ENCODE measurements around the gene UNK.
"Not testable (repeated sequence)": the region's sequence is repeated elsewhere in the genome, so short reads cannot be mapped to it uniquely, and the experiment has no call there.

UNK gene

DNA sequence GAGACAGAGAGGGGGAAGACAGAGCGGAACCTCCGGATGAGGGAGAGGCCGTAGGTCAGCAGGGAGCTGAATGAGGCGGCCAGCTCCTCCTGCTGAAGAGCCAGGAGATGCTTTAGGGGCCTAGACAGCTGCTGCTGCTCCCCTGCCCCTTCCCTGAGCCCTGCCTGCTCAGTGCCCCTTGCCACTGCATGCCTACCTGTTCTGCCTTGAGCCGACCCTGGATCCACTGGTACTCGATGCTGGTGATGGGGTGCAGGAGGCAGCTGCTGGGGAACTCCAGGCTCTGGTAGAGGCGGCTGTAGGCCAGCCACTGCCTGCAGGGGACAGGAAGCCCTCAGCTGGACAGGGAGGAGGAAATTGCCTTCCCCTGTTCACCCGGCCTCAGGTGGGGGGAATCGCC is 52.0 kb downstream of the UNK start:
- no peak for DNase-seq

DNA sequence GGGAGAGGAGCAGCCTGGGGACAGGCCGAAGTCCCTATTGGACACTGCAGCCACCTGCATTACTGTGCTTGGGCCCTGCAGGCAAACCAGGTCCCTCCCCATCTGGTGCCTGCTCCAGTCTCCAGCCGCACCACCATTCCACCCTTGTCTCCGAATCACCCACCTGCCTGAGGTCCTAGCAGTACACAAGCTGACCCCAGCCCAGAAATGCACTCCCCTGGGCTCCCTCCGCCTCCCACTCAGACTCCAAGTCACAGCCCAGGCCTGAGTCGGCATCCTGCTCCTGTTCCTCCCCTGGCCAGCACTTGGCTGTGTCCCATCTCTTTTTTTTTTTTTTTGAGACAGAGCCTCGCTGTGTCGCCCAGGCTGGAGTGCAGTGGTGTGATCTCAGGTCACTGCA is 53.3 kb downstream of the UNK start:
- DNase-seq: no peak

DNA sequence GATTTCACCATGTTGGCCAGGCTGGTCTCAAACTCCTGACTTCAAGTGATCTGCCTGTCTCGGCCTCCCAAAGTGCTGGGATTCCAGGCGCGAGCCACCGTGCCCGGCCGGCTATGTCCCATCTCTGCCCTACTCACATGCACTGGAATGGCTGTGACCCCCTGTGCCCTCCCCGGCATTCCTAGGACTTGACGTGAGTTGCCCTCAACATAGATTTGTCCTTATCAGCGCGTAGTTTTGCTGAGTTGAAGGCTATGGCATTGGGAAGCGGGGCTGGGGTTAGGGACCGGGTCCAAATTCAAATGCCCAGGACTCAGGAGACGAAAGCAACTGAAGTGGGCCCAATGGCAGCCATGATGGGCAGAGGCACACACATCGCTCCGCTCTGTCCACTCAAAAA is 53.8 kb downstream of the UNK start:
- DNase-seq: no peak

DNA sequence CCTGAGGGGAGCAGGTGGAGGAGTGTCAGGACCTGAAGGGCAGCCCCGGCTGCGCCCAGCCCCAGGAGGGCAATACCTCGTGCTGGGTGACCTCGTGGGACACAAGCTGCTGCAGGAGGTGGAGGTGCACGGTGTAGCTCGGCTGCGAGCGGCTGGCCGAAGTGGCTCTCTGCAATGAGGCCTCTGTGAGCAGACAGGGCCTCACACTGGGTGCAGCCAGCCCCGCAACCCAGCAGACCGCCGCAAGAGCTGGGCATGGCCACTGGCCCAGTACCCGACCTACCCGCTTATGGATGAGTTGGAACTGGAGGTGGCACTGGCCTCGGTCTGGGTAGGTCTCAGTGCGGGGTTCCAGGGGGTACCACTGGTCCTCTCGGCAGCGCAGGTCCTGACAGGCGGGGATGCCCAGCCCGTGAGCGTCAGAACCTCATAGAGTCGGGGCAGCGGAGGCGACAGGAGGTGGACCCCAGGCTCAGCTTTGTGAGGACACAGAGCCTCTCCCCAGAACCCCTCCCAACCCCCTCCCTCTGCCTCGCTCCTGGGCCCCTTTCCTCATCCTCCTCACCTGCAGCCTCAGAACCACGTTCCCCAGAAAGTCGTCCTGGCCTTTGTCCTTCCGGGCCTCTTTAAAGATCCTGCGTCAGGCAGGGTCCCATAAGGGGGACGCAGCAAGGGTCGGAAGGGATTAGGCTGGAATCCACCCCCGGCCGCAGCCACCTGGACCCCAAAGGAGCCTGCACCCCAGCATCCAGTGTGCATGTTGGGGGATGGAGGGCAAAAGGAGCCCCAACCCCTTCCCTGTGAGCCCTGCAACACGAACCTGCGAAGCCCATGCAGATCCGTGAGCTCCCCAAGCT is 55.6 kb downstream of the UNK start:
- DNase-seq: no peak

DNA sequence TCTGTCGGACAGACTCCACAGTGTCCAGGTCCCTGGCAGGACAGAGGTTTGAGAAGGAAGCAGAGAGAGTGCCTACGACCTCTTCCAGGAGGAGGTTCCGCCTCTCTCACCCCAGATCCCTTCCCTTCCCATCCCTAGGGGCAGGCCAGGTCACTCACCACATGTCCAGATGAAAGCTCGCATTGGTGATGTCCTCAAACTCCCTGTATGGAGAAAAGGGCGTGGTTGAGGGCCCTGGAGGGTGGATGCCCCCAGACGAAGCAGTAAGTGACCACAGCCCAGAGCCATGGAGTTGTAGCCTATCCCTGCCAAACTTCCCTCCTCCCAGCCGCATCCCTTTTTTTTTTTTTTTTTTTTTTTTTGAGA is 56.2 kb downstream of the UNK start:
- no peak for DNase-seq

DNA sequence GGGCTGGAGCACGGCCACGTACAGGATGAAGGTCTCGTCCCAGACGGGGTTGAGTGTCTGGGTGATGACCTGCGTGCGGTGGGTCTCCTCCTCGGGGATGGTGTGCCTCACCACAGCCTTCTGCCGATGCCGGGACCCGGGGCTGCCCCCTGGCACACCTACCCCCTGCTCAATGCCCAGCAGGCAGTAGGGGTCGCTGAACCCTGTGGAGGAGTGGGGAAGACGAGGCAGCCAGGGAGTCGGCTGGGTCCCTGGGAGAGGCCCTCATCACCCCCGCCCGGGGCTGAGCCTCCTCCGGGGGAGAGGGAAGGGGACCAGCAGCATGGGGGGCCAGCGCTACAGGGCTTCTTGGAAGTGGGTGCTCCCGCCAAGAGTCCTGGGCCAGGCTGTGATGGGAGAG is 57.8 kb downstream of the UNK start:
- no peak for DNase-seq

DNA sequence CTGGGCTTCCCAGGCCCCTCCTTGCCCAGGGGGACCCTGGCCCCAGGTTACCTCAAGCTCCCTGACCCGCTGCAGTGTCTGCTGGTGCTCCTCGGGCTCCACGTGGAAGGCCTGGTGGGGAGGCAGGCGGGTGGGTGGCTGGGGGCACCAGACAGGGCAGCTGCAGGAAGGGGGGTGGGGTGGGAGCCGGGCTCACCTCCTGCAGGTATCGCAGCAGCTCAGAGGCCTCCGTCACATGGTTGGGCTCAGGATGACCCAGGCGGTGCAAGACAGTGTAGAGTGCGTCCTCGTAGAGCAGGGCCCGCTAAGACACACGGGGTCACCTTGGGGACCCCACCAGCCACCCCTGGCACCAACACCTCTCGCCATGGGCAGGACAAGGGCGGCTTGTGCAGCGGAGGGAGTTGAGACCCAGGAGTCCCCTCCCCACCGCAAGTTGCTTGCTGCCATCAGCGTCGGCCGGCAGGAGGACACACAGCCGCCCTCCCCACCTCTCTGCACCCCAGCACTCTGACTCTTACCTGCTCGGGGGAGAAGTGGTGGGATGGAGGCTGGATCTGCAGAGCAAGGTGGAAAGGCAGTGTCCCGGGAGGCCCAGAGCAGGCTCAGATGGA is 58.5 kb downstream of the UNK start:
- no peak for DNase-seq

DNA sequence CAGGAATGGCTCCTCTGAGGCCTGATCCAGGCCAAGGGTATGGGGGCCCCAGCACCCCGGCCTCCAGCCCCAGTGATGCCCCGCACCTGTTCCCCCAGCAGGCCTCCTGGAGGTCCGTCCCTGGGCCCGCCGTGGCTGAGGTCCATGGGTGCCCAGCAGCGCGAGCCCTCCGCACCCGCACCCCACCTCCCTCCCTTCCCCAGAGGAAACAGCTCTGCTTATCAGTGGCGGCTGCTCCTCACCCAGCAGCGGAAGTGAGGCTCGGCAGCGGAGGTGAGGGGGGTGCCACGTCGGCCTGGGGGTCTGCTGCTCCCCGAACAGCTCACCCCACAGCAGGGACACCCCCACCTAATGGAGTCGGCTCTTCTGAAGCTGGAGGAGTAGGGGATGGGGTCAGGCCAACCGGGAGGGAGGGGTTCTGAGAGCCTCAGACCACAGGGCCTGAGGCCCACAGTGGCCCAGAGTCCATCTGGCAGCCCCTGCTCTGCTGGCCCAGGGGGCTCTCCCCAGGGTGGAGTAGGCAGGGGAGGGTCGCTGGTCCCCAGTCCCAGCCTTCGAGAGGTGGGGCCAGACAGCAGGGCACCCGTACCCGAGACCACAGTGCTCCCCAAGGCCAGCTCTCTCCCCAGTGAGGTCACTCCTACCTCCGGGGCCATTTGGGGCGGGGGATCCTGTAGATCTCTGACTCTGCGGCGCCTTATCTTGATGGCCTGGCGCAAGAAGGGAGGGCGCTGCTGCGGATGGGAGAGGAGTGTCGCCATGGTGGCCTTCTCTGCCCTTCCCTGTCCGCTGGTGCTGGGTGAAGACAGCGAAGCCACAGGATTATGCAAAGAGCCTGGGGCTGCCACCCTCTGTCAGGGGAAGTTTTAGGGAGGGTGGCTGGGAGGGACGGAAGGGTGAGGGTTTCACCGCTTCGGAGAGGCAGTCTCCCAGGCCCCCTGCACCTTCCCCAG is 59.2 kb downstream of the UNK start, which contains the start of gene UNC13D:
UNC13D (minus strand) TSS at position 828 of the 953 bp plus-strand sequence; CDS start at position 761, 67 bp downstream.
- no peak for DNase-seq

DNA sequence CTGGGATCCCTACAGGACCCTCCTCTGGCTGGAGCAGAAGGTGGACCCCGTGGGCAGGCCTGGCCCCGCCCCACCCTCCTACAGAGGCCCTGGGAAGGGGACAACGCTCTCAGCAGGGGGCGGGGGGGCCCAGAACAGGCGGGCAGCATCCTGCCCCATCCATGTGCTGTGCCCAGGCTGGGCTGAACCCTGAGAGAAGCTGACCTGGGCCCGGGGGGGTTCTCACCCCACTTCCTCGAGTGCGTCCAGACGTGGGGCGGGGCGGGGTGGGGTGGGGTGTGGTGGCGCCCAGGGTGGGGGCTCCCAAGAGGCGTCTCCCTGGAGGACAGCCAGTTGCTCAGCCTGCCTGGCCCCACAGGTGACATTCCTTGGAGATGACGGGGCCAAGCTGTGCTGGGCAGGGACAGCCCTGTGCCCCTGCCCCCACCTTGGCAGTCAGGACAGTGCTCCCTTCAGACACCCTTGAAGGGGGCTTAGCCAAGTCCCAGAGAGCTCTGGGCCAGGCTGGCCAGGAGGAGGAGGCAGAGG is 60.0 kb downstream of the UNK start:
- DNase-seq: no peak

DNA sequence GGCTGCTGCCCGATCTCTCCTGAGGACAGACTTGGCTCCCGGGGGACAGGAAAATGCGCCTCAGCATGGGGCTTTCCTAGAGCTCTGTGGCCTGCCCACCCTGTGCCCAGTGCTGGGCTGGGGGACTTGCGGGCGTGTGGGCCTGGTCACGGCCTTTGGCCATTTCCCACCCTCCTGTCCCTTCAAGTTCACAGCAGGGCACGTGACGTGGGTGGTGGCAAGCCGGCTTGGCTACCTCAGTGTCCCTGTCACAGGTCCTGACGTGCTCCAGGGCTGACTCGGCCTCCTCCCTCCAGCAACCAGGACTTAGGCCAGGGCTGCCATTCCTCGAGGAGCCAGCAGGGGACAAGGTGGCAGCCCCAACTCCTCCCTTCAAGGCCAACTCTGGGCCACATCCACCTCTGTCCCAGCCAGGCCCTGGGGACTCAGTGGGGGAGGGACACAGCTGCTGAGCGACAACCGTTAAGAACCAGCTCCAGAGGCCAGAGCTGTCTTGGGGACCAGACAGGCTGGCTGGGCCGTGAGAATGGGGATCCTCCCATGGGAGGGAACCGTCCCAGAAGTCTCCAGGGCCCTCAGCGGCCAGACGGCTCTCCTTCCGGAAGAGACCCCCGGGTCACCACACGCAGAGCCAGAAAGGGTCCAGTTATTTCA is 60.6 kb downstream of the UNK start:
- DNase-seq: peak; percentile 83

DNA sequence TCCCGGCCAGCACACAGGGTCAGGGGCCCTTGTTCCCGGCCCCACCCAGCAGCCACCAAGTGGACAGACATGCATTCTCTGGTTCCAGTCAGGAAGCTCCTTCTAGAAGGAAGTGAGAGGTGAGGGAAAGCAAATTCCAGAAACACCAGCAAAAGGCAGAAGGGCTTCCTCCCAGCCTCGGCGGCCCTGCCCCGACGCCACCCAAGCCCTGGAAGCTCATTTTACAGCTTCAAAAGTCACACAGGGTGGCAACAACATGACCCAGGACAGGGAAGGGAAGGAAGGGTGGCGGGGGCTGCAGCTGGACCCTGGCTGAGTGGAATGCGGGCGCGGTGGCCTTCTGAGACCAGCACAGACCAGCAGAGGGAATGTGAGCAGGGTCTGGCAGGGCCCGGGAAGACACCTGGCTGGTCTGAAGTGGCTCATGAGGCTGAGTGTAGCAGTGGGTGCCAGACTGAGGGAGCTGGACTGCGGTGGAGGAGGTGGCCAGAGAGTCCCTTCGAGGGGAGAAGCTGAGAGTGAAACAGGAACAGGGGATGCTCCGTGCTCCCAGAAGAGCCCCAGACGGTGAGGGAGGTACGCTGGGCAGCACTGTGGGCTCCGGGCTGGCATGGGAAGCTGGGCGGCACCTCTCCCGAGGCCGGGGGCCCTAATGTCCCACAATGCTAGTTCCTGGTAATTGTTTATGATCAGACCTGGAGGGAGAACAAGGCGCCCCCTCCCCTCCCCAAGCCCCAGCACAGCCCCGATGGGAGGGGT is 61.5 kb downstream of the UNK start:
- peak; percentile 62 for DNase-seq

DNA sequence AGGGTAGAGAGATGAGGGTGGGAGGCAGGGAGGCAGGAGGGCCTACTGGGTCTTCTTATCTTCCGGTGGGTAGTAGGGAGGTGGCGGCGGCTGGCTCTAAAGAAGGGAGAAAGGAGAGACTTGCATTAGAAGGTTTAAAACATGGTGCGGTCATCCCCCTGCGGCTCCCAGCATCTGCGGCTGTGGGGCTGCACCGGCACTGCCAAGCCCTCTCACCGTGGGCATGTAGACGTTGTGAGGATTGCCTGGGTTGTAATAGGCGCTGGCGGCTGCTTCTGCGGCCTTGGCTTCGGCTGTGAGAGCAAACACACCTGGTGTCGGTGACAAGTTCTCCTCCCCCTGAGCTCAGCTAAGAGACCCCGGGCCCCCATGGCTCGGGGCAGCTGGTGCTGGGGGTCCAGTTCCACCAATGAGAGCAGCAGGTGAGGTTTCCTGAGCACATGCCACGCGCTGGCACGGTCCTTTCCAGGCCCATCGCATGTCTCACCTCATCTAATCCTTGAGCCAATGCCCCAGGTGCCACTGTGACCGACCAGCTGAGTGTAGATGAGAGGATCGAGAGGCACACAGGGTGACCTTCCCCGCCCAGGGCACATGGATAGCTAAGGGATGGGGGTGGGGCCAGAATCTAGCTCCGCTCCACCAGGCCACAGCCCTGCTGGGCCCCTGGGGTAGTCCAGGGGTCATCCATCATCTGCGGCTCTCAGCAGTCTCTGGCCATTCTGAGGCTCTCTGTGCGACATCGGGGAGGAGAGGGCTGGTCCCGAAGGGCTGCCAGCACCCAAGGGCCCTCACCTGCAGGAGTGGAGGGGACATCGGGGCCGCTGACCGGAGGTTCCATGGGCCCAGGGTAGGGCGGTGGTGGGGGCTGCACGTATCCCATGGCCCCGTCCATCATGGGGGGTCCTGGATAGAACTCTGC is 62.3 kb downstream of the UNK start:
- peak; percentile 71 for DNase-seq

DNA sequence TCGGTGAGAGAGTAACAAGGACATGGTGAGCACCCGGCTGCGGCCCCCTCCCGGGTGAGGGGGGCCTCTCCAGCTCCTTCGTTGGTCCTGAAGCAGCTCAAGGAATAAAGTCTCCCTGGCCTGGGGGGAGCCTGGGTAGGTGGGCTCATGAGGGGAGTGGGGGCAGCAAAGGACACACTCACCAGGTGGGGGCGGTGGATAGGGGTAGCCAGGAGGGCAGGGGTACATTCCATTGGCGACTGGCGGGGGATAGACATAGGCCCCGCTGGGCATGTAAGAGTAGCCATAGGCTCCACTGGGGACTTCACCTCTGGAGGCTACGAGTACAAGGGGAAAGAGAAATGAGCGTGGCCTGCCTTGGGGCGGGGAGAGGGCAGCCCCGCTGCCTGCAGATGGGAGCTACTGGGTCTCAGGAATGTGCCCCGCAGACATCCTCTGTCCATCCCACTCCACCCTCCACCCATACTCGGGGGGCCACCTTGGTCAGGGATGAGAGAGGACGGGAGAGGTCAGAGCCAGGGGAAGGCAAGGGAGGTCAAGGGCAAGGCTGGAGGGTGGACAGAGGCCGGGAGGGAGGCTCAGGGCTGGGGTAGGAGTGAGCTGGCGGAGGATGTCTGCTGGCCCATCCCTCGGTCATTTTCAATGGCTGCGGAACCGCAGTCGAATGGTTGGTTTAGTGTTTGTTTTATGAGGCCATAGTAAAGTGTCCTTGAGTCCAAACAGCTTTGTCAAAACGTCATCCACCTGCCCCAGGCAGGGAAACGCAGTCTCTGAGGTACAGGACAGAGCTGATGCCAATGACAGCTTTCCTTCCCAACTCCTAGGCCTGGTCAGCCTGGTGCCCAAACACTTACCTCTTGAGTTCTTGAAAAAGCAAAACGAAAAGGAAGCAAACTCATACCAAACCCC is 63.3 kb downstream of the UNK start:
- peak; percentile 70 for DNase-seq

DNA sequence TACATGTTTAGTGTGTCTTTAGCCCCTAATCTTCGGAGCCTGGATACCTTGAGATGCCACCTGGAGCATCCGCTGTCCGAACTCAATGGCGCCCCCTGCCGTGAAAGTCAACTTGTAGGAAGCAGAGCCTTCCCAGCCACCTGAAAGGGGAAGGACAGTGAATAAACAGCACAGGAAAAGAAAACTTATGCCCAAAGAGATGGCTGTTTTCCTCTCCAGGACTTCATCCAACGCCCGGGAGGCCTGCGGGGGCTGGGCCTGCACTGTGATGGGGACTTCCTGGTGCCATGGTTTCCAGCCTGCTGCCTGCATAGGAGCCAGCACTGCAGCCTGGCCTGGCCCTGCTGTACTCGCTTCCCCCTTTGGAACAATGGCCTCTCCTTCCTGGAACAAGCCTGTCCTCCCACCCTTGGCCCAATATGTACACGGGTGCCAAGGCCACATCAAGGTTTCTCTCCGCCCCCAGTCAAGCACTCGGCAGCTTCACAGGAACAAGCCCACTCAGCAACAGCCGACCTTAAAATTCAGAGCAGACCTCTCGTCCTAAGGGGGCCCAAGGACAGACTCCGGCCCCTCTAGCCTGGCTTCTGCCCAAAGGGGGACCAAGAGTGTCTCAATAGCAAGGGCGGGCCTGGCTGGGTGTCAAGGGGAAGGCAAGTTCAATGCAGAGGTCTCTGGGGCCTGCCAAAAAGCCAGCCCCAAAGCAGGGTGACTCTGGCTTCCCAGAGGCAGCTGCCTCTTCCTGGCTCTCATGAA is 64.1 kb downstream of the UNK start:
- DNase-seq: peak; percentile 74

DNA sequence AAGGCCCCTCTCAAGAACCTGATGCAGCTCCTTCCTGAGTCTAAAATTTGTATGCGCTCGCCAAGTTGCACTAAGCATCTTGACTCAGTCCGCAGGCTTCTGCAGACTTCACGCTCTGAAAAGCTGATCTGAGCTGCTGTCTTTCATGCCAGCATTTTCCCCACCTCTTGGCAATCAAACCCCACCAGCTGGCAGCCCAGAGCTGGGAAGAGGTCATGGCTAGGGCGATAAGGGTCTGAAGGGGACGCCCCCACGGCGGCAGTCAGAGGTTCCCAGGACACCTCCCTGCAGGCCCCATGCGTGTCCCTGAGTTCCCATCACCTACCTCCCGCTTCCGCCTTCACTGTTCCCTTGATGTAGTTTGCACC is 64.7 kb downstream of the UNK start:
- DNase-seq: no peak

DNA sequence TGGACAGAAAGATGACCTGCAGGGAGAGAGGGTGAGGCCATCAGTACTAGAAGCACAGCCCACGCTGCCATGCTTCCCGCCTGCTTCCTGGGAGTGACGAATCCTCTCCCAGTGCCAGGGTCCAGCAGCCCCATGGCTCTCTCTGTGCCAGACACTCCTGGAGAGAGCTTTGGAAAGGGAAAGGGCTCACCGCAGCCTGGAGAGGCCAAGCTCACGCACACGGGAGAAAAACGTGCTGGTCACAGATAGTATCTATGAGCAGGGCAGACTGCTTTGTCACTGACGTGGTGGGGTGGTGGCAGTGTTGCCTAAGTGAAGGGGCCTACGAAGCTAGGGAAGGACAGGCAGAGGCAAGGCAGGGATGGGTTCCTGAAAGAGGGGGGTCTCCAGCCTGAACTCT is 65.1 kb downstream of the UNK start:
- DNase-seq: no peak

DNA sequence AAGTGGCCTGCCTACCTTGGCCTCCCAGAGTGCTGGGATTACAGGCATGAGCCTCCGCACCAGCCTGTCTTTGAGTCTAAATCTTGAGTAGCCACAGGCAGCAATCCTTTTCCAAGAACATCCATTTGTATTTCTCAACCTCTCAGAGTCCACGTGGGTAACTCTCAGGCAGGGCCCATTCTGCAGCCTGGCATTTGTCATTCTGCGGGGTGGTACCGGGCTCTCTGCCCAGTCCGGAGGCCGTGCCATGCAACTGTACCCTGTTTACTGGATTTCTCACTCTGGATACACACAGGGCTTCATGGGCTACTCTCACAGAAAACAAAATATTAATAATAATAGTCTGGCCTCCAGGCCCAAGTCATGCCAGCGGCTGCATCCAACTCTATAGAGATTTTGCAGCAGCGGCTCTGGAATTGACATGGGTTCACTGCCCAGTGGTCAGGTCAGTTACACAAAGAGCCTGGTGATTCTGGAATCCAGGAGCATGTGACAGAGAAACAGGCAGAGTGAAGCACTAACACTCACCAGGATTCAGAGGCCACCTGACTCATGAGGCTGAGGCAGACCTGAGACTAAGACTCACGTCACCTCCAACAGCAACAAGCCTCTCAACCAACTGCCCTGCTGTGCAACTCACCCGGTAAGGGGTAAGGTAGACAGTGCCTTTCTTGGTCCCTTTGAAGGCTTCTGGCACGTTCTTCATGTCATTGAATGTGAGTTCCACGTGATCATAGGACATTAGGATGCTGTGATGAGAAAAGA is 66.5 kb downstream of the UNK start:
- DNase-seq: no peak

DNA sequence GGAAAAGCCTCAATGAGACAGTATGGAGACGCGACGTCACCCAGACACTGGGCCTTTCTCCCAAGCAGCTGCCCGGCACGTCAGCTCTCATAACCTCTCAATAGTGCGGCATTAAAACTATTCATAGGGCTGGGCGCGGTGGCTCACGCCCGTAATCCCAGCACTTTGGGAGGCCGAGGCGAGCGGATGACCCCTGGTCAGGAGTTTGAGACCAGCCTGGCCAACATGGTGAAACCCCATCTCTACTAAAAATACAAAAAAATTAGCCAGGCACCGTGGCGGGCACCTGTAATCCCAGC is 67.0 kb downstream of the UNK start:
- not testable (repeated sequence) for DNase-seq
